OCI-LY1 (cell line): ENCODE data around the gene PDS5A.

ENCODE experiments used
- H2AFZ ChIP-seq: fragments of 200-600 bp; sonication (generic), shearing (Covaris generic); 2 replicates; pipeline ENCODE4 v1.6.0; 2014; ENCODE audit warnings: antibody characterized with exemption, mild to moderate bottlenecking, low read length
- H3F3A ChIP-seq: fragments of 200-600 bp; sonication (generic), shearing (Covaris generic); 2 replicates; pipeline ENCODE4 v1.6.0; 2014; ENCODE audit warnings: mild to moderate bottlenecking, antibody characterized with exemption, low read length, moderate library complexity; ENCODE audit not compliant: insufficient read depth
- H3K27ac ChIP-seq: fragments of 200-600 bp; sonication (generic); 2 replicates; pipeline ENCODE4 v1.5.1; 2014; ENCODE audit warnings: low read length, mixed run types, mild to moderate bottlenecking, low read depth; ENCODE audit not compliant: poor library complexity, severe bottlenecking
- H3K27me3 ChIP-seq: fragments of 200-600 bp; sonication (generic); 2 replicates; pipeline ENCODE4 v1.6.0; 2014; ENCODE audit warnings: antibody characterized with exemption, mild to moderate bottlenecking, low read length, moderate library complexity; ENCODE audit not compliant: insufficient read depth
- H3K36me3 ChIP-seq: fragments of 200-600 bp; sonication (generic); 2 replicates; pipeline ENCODE4 v1.6.1; 2014; ENCODE audit warnings: mild to moderate bottlenecking, antibody characterized with exemption, low read length, moderate library complexity, mixed read lengths; ENCODE audit not compliant: insufficient read depth
- H3K4me1 ChIP-seq: fragments of 200-600 bp; sonication (generic); 2 replicates; pipeline ENCODE4 v1.5.1; 2014; ENCODE audit warnings: mild to moderate bottlenecking, low read length, moderate library complexity; ENCODE audit not compliant: insufficient read depth, severe bottlenecking
- H3K4me2 ChIP-seq: fragments of 200-600 bp; sonication (generic), shearing (Covaris generic); 2 replicates; pipeline ENCODE4 v1.6.1; 2014; ENCODE audit warnings: low read length
- H3K4me3 ChIP-seq: fragments of 200-600 bp; sonication (generic); 2 replicates; pipeline ENCODE4 v1.5.1; 2014; ENCODE audit warnings: low read length, low read depth, mild to moderate bottlenecking, mixed read lengths; ENCODE audit not compliant: poor library complexity, severe bottlenecking
- H3K79me2 ChIP-seq: fragments of 200-600 bp; shearing (Covaris generic); 2 replicates; pipeline ENCODE4 v1.6.1; 2016; ENCODE audit warnings: mixed run types, low read length, mixed read lengths; ENCODE audit not compliant: insufficient read depth
- H3K9ac ChIP-seq: fragments of 200-600 bp; sonication (generic), shearing (Covaris generic); 2 replicates; pipeline ENCODE4 v1.6.1; 2014; ENCODE audit warnings: mild to moderate bottlenecking, low read length, mixed read lengths
- H3K9me2 ChIP-seq: fragments of 200-600 bp; sonication (generic), shearing (Covaris generic); 2 replicates; pipeline ENCODE4 v1.6.1; 2014; ENCODE audit warnings: low read depth, mild to moderate bottlenecking, low read length, mixed read lengths
- H3K9me3 ChIP-seq: fragments of 200-600 bp; shearing (Covaris generic); 2 replicates; pipeline ENCODE4 v1.6.1; 2014; ENCODE audit warnings: low read length, mixed read lengths
- H4K20me1 ChIP-seq: fragments of 200-600 bp; sonication (generic), shearing (Covaris generic); 2 replicates; pipeline ENCODE4 v1.6.0; 2016; ENCODE audit warnings: mild to moderate bottlenecking, low read length; ENCODE audit not compliant: insufficient read depth
- EZH2 ChIP-seq: fragments of 200-600 bp; sonication (generic), shearing (Covaris generic); IDR thresholded peaks from 2 replicates; pipeline ENCODE4 v1.8.0; 2017; ENCODE audit warnings: borderline replicate concordance, mixed run types, mild to moderate bottlenecking, antibody characterized with exemption, low read length, moderate library complexity, mixed read lengths
- TF ChIP-seq, protein P1 (sequence below): fragments of 200-600 bp; sonication (generic), shearing (Covaris generic); IDR thresholded peaks from 2 replicates; pipeline ENCODE4 v1.5.1; 2017; ENCODE audit warnings: mild to moderate bottlenecking, antibody characterized with exemption, low read length, moderate library complexity, mixed read lengths

The PDS5A gene

DNA sequence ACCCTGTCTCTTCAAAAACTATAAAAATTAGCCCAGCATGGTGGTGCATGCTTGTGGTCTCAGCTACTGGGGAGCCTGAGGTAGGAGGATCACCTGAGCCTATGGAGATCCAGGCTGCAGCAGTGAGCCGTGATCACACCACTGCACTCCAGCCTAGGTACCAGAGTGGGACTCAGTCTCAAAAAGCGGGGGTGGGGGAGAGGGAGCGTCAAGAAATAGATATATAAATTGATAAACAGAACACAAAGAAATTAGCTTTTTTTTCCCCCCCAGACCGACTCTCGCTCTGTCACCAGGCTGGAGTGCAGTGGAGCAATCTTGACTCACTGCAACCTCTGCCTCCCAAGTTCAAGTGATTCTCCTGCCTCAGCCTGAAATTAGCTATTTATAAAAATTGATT is 14.1 kb downstream of the PDS5A start:
- no peak overlapping the region for H3K9ac ChIP-seq
- peak overlapping the region; percentile 87 for H3K27ac ChIP-seq
- no peaks in the 10 kb centered on the region for H3F3A ChIP-seq
- H3K4me1 ChIP-seq = peaks cover 50% of the 10 kb centered on the region
- H4K20me1 ChIP-seq = no peaks in the 10 kb centered on the region
- no peaks in the 10 kb centered on the region for H3K9me2 ChIP-seq
- peaks cover 96% of the 10 kb centered on the region for H3K79me2 ChIP-seq
- no peaks in the 10 kb centered on the region for H3K9me3 ChIP-seq
- no peak overlapping the region for H2AFZ ChIP-seq
- TF ChIP-seq EZH2 = no peak
- TF ChIP-seq, protein P1, sequence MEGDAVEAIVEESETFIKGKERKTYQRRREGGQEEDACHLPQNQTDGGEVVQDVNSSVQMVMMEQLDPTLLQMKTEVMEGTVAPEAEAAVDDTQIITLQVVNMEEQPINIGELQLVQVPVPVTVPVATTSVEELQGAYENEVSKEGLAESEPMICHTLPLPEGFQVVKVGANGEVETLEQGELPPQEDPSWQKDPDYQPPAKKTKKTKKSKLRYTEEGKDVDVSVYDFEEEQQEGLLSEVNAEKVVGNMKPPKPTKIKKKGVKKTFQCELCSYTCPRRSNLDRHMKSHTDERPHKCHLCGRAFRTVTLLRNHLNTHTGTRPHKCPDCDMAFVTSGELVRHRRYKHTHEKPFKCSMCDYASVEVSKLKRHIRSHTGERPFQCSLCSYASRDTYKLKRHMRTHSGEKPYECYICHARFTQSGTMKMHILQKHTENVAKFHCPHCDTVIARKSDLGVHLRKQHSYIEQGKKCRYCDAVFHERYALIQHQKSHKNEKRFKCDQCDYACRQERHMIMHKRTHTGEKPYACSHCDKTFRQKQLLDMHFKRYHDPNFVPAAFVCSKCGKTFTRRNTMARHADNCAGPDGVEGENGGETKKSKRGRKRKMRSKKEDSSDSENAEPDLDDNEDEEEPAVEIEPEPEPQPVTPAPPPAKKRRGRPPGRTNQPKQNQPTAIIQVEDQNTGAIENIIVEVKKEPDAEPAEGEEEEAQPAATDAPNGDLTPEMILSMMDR = no peak
- H3K27me3 ChIP-seq = no peaks in the 10 kb centered on the region
- no peak overlapping the region for H3K4me3 ChIP-seq
- H3K36me3 ChIP-seq = peaks cover 43% of the 10 kb centered on the region
- H3K4me2 ChIP-seq = peak overlapping the region; percentile 13; the same call in 1 of the 2 replicates

DNA sequence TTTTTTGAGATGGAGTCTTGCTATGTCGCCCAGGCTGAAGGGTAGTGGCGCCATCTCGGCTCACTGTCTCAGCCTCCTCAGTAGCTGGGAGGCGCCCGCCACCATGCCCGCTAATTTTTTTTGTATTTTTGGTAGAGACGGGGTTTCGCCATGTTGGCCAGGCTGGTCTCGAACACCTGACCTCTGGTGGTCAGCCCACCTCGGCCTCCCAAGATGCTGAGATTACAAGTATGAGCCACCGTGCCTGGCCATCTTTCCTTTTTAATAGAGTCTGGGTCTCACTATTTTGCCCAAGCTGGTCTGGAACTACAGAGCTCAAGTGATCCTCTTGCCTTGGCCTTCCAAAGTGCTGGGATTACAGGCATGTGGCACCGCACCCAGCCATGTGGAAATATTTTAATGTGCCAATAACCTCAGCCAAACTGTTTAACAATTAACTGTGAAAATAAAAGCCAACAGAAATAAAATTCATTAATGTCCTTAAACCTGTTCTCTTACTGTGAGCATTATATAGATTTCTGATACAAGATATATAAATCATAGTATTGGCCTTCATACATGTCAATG is 16.3 kb downstream of the PDS5A start:
- TF ChIP-seq, protein P1 = no peak
- Histone ChIP-seq H3K4me2 (no peak overlapping the region; the same call in 1 of the 2 replicates), H3K9me3 (no peaks in the 10 kb centered on the region), H3F3A (no peaks in the 10 kb centered on the region), H3K4me1 (peaks cover 49% of the 10 kb centered on the region), H4K20me1 (no peaks in the 10 kb centered on the region), H3K4me3 (no peak overlapping the region), H3K9me2 (no peaks in the 10 kb centered on the region), H2AFZ (no peak overlapping the region), H3K79me2 (peaks cover 96% of the 10 kb centered on the region), H3K36me3 (peaks cover 36% of the 10 kb centered on the region), H3K27ac (peak overlapping the region; percentile 87), H3K27me3 (no peaks in the 10 kb centered on the region), H3K9ac (no peak overlapping the region)

DNA sequence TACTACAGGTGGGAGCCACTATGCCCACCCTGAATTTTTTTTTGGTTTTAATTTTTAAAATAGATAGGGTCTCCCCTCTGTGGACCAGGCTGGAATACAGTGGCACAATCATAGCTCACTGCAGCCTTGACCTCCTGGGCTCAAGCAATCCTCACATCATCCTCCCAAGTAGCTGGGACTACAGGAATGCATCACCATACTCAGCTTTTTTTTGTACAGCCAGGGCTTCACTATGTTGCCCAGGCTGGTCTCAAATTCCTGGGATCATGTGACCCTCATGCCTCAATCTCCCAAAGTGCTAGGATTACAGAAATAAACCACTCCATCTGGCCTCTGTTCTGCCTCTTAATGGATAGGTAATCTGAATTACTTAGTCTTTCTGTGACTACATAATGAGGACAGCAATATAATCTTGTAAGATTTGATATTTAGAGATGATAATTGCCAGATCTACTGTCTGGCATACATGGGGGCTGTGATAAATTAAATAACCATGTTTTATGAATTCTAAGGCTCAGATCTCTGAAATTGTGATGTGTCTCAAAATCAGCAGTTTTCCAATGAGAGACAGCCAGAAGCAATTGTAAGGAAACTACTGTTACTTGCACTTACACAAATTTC is 26.7 kb downstream of the PDS5A start:
- H3F3A ChIP-seq = no peaks in the 10 kb centered on the region
- no peak overlapping the region for H3K27ac ChIP-seq
- no peaks in the 10 kb centered on the region for H3K9me2 ChIP-seq
- no peak overlapping the region for H3K4me2 ChIP-seq
- no peaks in the 10 kb centered on the region for H3K9me3 ChIP-seq
- no peak overlapping the region for H2AFZ ChIP-seq
- H3K27me3 ChIP-seq = no peaks in the 10 kb centered on the region
- TF ChIP-seq, protein P1 = no peak
- TF ChIP-seq EZH2 = no peak
- H3K4me1 ChIP-seq = peaks cover 27% of the 10 kb centered on the region
- no peaks in the 10 kb centered on the region for H4K20me1 ChIP-seq
- H3K4me3 ChIP-seq = no peak overlapping the region
- H3K9ac ChIP-seq = no peak overlapping the region
- peaks cover 20% of the 10 kb centered on the region for H3K36me3 ChIP-seq
- peaks cover 97% of the 10 kb centered on the region for H3K79me2 ChIP-seq
